KMS-11 (cell line): ENCODE results near the gene CHRM3.

Experiments used
- H2AFZ ChIP-seq: fragments of 200-600 bp; sonication (generic); 2 replicates; pipeline ENCODE4 v1.6.1; 2016; ENCODE audit warnings: antibody characterized with exemption, mixed run types, low read depth
- H3K27ac ChIP-seq: fragments of 200-600 bp; sonication (generic); 2 replicates; pipeline ENCODE4 v1.6.1; 2016; ENCODE audit warnings: mild to moderate bottlenecking, mixed run types
- H3K27me3 ChIP-seq: fragments of 200-600 bp; sonication (generic); 2 replicates; pipeline ENCODE4 v1.6.1; 2017; ENCODE audit warnings: mild to moderate bottlenecking, low read depth, mixed run types, moderate library complexity; ENCODE audit not compliant: insufficient read depth
- H3K36me3 ChIP-seq: fragments of 200-600 bp; sonication (generic); 2 replicates; pipeline ENCODE4 v1.6.1; 2017; ENCODE audit warnings: mild to moderate bottlenecking, mixed run types; ENCODE audit not compliant: insufficient read depth
- H3K4me1 ChIP-seq: fragments of 200-600 bp; sonication (generic); 2 replicates; pipeline ENCODE4 v1.6.1; 2016; ENCODE audit warnings: mild to moderate bottlenecking, low read depth, mixed run types; ENCODE audit not compliant: poor library complexity, severe bottlenecking
- H3K4me2 ChIP-seq: fragments of 200-600 bp; sonication (generic); 2 replicates; pipeline ENCODE4 v1.7.0; 2016; ENCODE audit warnings: mild to moderate bottlenecking, mixed run types
- H3K4me3 ChIP-seq: fragments of 200-600 bp; sonication (generic); IDR thresholded peaks from 2 replicates; pipeline ENCODE4 v1.6.1; 2017; ENCODE audit warnings: low read depth, low read length, mixed read lengths; ENCODE audit not compliant: insufficient read depth
- H3K79me2 ChIP-seq: fragments of 200-600 bp; sonication (generic); 2 replicates; pipeline ENCODE4 v1.6.1; 2016; ENCODE audit warnings: low read depth, mixed run types; ENCODE audit not compliant: insufficient read depth
- H3K9ac ChIP-seq: fragments of 200-600 bp; sonication (generic); 2 replicates; pipeline ENCODE4 v1.6.1; 2016; ENCODE audit warnings: mild to moderate bottlenecking, mixed run types
- H4K20me1 ChIP-seq: fragments of 200-600 bp; sonication (generic); 2 replicates; pipeline ENCODE4 v1.6.1; 2016; ENCODE audit warnings: mild to moderate bottlenecking, mixed run types; ENCODE audit not compliant: insufficient read depth
- CTCF ChIP-seq: fragments of 200-600 bp; sonication (generic); conservative IDR thresholded peaks from 2 replicates; pipeline ENCODE4 v1.6.1; 2017; ENCODE audit warnings: low read depth, mild to moderate bottlenecking, antibody characterized with exemption, low read length, moderate library complexity, mixed read lengths

The CHRM3 gene

GRCh38 chr1:239432255-239432654 is 45.9 kb downstream of the CHRM3 start:
- H3K9ac ChIP-seq: no peak overlapping the region
- H3K36me3 ChIP-seq: no peaks in the 10 kb centered on the region
- H3K79me2 ChIP-seq: no peaks in the 10 kb centered on the region
- H3K27me3 ChIP-seq: no peaks in the 10 kb centered on the region
- H3K4me1 ChIP-seq: no peaks in the 10 kb centered on the region
- H3K4me3 ChIP-seq: no peak overlapping the region
- H2AFZ ChIP-seq: no peak overlapping the region
- no peak overlapping the region for H3K27ac ChIP-seq
- no peak overlapping the region for H3K4me2 ChIP-seq
- H4K20me1 ChIP-seq: no peaks in the 10 kb centered on the region
- no peak for TF ChIP-seq CTCF

- no peaks in the 10 kb centered on the region for H3K27me3 ChIP-seq
- no peaks in the 10 kb centered on the region for H4K20me1 ChIP-seq
- no peak overlapping the region for H3K4me2 ChIP-seq
- no peak overlapping the region for H3K9ac ChIP-seq
- no peak overlapping the region for H3K27ac ChIP-seq
- no peaks in the 10 kb centered on the region for H3K36me3 ChIP-seq
- no peaks in the 10 kb centered on the region for H3K79me2 ChIP-seq
- H2AFZ ChIP-seq: no peak overlapping the region
- H3K4me3 ChIP-seq: no peak overlapping the region
- H3K4me1 ChIP-seq: no peaks in the 10 kb centered on the region
- no peak for TF ChIP-seq CTCF
Measured at GRCh38 chr1:239434181-239434580, 47.8 kb downstream of the CHRM3 start.
